ENCODE data around the gene GALR3.

GALR3 gene

GRCh38 chr22:37824674-37825641 lies 1.8 kb downstream of the GALR3 start:
- no peak for DNase-seq

GRCh38 chr22:37827056-37827455 lies 3.9 kb downstream of the GALR3 start:
- DNase-seq, result no peak

- DNase-seq, result no peak
Measured at GRCh38 chr22:37830093-37830842, 7.1 kb downstream of the GALR3 start.

- DNase-seq, result no peak
Measured at GRCh38 chr22:37831472-37831871, 8.3 kb downstream of the GALR3 start.

GRCh38 chr22:37832022-37832857 lies 9.1 kb downstream of the GALR3 start:
- DNase-seq, result no peak

- DNase-seq, result no peak
Measured at GRCh38 chr22:37842015-37842793, 19.0 kb downstream of the GALR3 start.

GRCh38 chr22:37843741-37844089 lies 20.5 kb downstream of the GALR3 start:
- peak; percentile 47 for DNase-seq

- no peak for DNase-seq
Measured at GRCh38 chr22:37844904-37845329, 21.7 kb downstream of the GALR3 start.

GRCh38 chr22:37846433-37846832 lies 23.3 kb downstream of the GALR3 start:
- DNase-seq, result no peak

GRCh38 chr22:37848587-37849088 lies 25.5 kb downstream of the GALR3 start:
- no peak for DNase-seq

GRCh38 chr22:37849089-37849751 lies 26.0 kb downstream of the GALR3 start, which contains the start of gene EIF3L:
Gene EIF3L, plus strand, starts transcription at chr22:37849419. Its CDS starts 31 bp downstream, at chr22:37849450.
- DNase-seq, result peak; percentile 48

- DNase-seq, result no peak
Measured at GRCh38 chr22:37850801-37851200, 27.6 kb downstream of the GALR3 start.

GRCh38 chr22:37852418-37852817 lies 29.2 kb downstream of the GALR3 start:
- DNase-seq, result no peak

- DNase-seq, result no peak
Measured at GRCh38 chr22:37854946-37855345, 31.8 kb downstream of the GALR3 start.

GRCh38 chr22:37855462-37855861 lies 32.3 kb downstream of the GALR3 start:
- DNase-seq, result no peak

- no peak for DNase-seq
Measured at GRCh38 chr22:37860796-37861421, 37.7 kb downstream of the GALR3 start.

GRCh38 chr22:37862570-37863325 lies 39.6 kb downstream of the GALR3 start:
- DNase-seq, result no peak

- DNase-seq, result no peak
Measured at GRCh38 chr22:37865510-37865909, 42.3 kb downstream of the GALR3 start.

- no peak for DNase-seq
Measured at GRCh38 chr22:37870273-37870672, 47.1 kb downstream of the GALR3 start.

All from GOT3 (cell line).